GM12872 (cell line): ENCODE measurements around the gene RNF11.

Source experiments
- CTCF ChIP-seq: IDR thresholded peaks from 3 replicates; pipeline ENCODE4 v1.5.1; 2011; ENCODE audit warnings: low read depth, mild to moderate bottlenecking, low read length, moderate library complexity; ENCODE audit not compliant: insufficient read depth

The RNF11 gene

GRCh38 chr1:51285055-51285454 is 49.0 kb downstream of the RNF11 start:
- TF ChIP-seq CTCF: no peak

- TF ChIP-seq CTCF: no peak
These were observed 51.9 kb downstream of the RNF11 start for GRCh38 chr1:51287966-51288365.

- no peak for TF ChIP-seq CTCF
These were observed 52.5 kb downstream of the RNF11 start for GRCh38 chr1:51288578-51288977.

- no peak for TF ChIP-seq CTCF
These were observed 53.8 kb downstream of the RNF11 start for GRCh38 chr1:51289676-51290488.

- TF ChIP-seq CTCF: no peak
These were observed 54.4 kb downstream of the RNF11 start for GRCh38 chr1:51290489-51290847.

- no peak for TF ChIP-seq CTCF
These were observed 57.9 kb downstream of the RNF11 start for GRCh38 chr1:51293898-51294515.

GRCh38 chr1:51294566-51295184 is 58.6 kb downstream of the RNF11 start:
- no peak for TF ChIP-seq CTCF
